HepG2 (cell line): ENCODE results near the gene BCL2L11. TPM values are rescaled to one million over a fixed set of nuclear protein-coding genes. Genes with fewer than 3 reads are reported as not detected.

Source experiments
- ARID4A ChIP-seq: sonication (generic); formaldehyde crosslinking; IDR thresholded peaks from 2 replicates; pipeline ENCODE4 v1.5.0; 2020; ENCODE audit warnings: mild to moderate bottlenecking, missing genetic modification reagents, borderline replicate concordance
- ATF3 ChIP-seq: sonication (generic); formaldehyde crosslinking; IDR thresholded peaks from 2 replicates; pipeline ENCODE4 v1.4.0; 2020; ENCODE audit warnings: missing genetic modification reagents
- CSRNP1 ChIP-seq: sonication (generic); formaldehyde crosslinking; IDR thresholded peaks from 2 replicates; pipeline ENCODE4 v1.8.1; 2023; ENCODE audit warnings: mild to moderate bottlenecking, missing genetic modification reagents
- ELF1 ChIP-seq: sonication (generic); formaldehyde crosslinking; IDR thresholded peaks from 2 replicates; pipeline ENCODE4 v1.4.0; 2020; ENCODE audit warnings: missing genetic modification reagents
- IRF9 ChIP-seq: sonication (generic); formaldehyde crosslinking; IDR thresholded peaks from 2 replicates; pipeline ENCODE4 v1.8.0; 2022; ENCODE audit warnings: missing genetic modification reagents, mild to moderate bottlenecking, borderline replicate concordance
- JARID2 ChIP-seq: sonication (generic); formaldehyde crosslinking; IDR thresholded peaks from 2 replicates; pipeline ENCODE4 v1.8.1; 2023; ENCODE audit warnings: missing genetic modification reagents, inconsistent platforms; ENCODE audit not compliant: insufficient replicate concordance
- KDM3A ChIP-seq: IDR thresholded peaks from 2 replicates; pipeline ENCODE4 v1.6.1; 2018; ENCODE audit warnings: low read depth, missing compliant biosample characterization
- NFYB ChIP-seq: sonication (generic); formaldehyde crosslinking; IDR thresholded peaks from 2 replicates; pipeline ENCODE4 v1.4.0; 2020; ENCODE audit warnings: missing genetic modification reagents
- RELA ChIP-seq: sonication (generic); formaldehyde crosslinking; IDR thresholded peaks from 2 replicates; pipeline ENCODE4 v1.4.0; 2020; ENCODE audit warnings: missing genetic modification reagents
- SALL2 ChIP-seq: sonication (generic); formaldehyde crosslinking; IDR thresholded peaks from 2 replicates; pipeline ENCODE4 v1.8.1; 2023; ENCODE audit warnings: mild to moderate bottlenecking, missing genetic modification reagents, inconsistent platforms
- STAT6 ChIP-seq: sonication (generic); formaldehyde crosslinking; IDR thresholded peaks from 2 replicates; pipeline ENCODE4 v1.4.0; 2020; ENCODE audit warnings: missing genetic modification reagents, mild to moderate bottlenecking, borderline replicate concordance
- TSC22D2 ChIP-seq: sonication (generic); formaldehyde crosslinking; IDR thresholded peaks from 2 replicates; pipeline ENCODE4 v1.5.1; 2020; ENCODE audit warnings: missing genetic modification reagents, mild to moderate bottlenecking, borderline replicate concordance
- ZKSCAN5 ChIP-seq: sonication (generic); formaldehyde crosslinking; IDR thresholded peaks from 2 replicates; pipeline ENCODE4 v1.5.1; 2020; ENCODE audit warnings: mild to moderate bottlenecking, missing genetic modification reagents
- ZNF552 ChIP-seq: sonication (generic); formaldehyde crosslinking; IDR thresholded peaks from 2 replicates; pipeline ENCODE4 v1.9.0; 2022; ENCODE audit warnings: missing genetic modification reagents, mild to moderate bottlenecking, borderline replicate concordance
- ZNF558 ChIP-seq: sonication (generic); formaldehyde crosslinking; IDR thresholded peaks from 2 replicates; pipeline ENCODE4 v1.9.0; 2022; ENCODE audit warnings: mild to moderate bottlenecking, missing genetic modification reagents, borderline replicate concordance
- ZNF569 ChIP-seq: sonication (generic); formaldehyde crosslinking; IDR thresholded peaks from 2 replicates; pipeline ENCODE4 v1.5.0; 2020; ENCODE audit warnings: mild to moderate bottlenecking, missing genetic modification reagents, moderate library complexity, borderline replicate concordance
- ZNF589 ChIP-seq: sonication (generic); formaldehyde crosslinking; conservative IDR thresholded peaks from 2 replicates; pipeline ENCODE4 v1.8.0; 2022; ENCODE audit warnings: mild to moderate bottlenecking, moderate library complexity, missing genetic modification reagents
- polyA plus RNA-seq, 8 experiments: library from polyadenylated mRNA; depleted of rRNA in 3 of 8; stranded (reverse) in 7 of 8; unstranded in 1 of 8; fragments of >200 nt; fragmentation: Illumina TruSeq in 4 of 8; extraction: Trizol in 4 of 8; gene quantifications; 2 replicates each; pipeline versions ENCODE4 v1.2.1 to v1.2.3, GENCODE V29; 2011 to 2016; ENCODE audit warnings: low read depth in 4 of 8, missing spikeins in 1 of 8, mixed read lengths in 1 of 8; ENCODE audit not compliant: insufficient read depth in 1 of 8
- total RNA-seq, 5 experiments: library from RNA; depleted of rRNA; stranded (reverse); fragments of >200 nt; fragmentation: Illumina TruSeq; extraction: Trizol; gene quantifications; 2 replicates each; pipeline ENCODE4 v1.2.3, GENCODE V29; 2016; ENCODE audit warnings: low read depth in 1 of 5

BCL2L11 gene
- total and polyA plus RNA-seq, 2 of the 13 experiments (the other 11 are each of a cell fraction or from before 2014, with no cell fraction given) = 6.1 to 9.7 TPM

GRCh38 chr2:111120253-111121027, at the start of gene BCL2L11 (continued):
- peak; percentile 71; the same call in 1 of the 2 replicates for TF ChIP-seq STAT6 (CRISPR knock-in tag)
- TF ChIP-seq ZNF569 (CRISPR knock-in tag) = peak; percentile 98; the same call in 1 of the 2 replicates
- peak; percentile 99 for TF ChIP-seq SALL2 (CRISPR knock-in tag)
- TF ChIP-seq JARID2 (CRISPR knock-in tag) = no peak
- TF ChIP-seq ARID4A (CRISPR knock-in tag) = peak; percentile 97
- TF ChIP-seq TSC22D2 (CRISPR knock-in tag) = peak; percentile 53; the same call in 1 of the 2 replicates
- TF ChIP-seq KDM3A (CRISPR knock-in tag) = no peak; the same call in 1 of the 2 replicates
- TF ChIP-seq ZKSCAN5 (CRISPR knock-in tag) = no peak
- peak; percentile 68; the same call in 1 of the 2 replicates for TF ChIP-seq NFYB (CRISPR knock-in tag)
- TF ChIP-seq ZNF552 (CRISPR knock-in tag) = peak; percentile 97
- TF ChIP-seq RELA (CRISPR knock-in tag) = no peak; the same call in 1 of the 2 replicates
- TF ChIP-seq IRF9 (CRISPR knock-in tag) = peak; percentile 96
- peak; percentile 95; the same call in 1 of the 2 replicates for TF ChIP-seq ZNF558 (CRISPR knock-in tag)
- peak; percentile 90; the same call in 1 of the 2 replicates for TF ChIP-seq ZNF589
- peak; percentile 94 for TF ChIP-seq CSRNP1 (CRISPR knock-in tag)
- peak; percentile 42; the same call in 1 of the 2 replicates for TF ChIP-seq ATF3 (CRISPR knock-in tag)
- peak; percentile 40; the same call in 1 of the 2 replicates for TF ChIP-seq ELF1 (CRISPR knock-in tag)
